Activated T-cell treated with anti-CD3 and anti-CD28 coated beads, Interleukin-2, amount 50 U/mL, for 48 hours (primary cell): Measurements from ENCODE around the gene SLC9A1.
"Not testable (repeated sequence)": the region's sequence is repeated elsewhere in the genome, so short reads cannot be mapped to it uniquely, and the experiment has no call there.

Experiments
- DNase-seq, 2 experiments: peaks; one replicate each; pipeline ENCODE4 v3.0.0-alpha.2; 2020

SLC9A1 gene

GRCh38 chr1:27154991-27155781 lies at the start of gene SLC9A1:
Gene SLC9A1 (minus strand): TSS chr1:27155125. CDS start chr1:27154334, 791 bp downstream.
- DNase-seq, result peak; percentile 94 to 96

- DNase-seq, result no peak
Observed at GRCh38 chr1:27203946-27204345, 49.0 kb upstream of the SLC9A1 start.

GRCh38 chr1:27201295-27201694 lies 46.4 kb upstream of the SLC9A1 start:
- no peak for DNase-seq

DNA sequence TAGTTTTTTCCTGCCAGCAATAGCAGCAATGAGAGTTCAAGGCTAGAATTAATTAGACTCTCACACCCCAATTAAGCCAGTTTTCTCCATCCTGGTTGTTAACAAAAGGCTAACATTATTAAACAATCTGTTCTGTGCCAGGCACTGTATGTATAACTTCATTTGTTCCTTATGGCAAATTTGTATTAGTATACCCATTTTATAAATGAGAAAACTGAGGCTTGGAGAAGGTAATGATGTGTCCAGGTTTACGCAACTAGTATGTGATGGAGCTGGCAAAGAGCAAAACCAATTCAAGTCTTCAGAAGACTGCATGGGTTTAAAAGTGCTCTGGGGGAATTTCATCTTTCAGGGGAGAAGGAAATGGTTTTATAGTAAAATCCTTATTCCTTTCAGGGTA lies 38.3 kb upstream of the SLC9A1 start:
- no peak for DNase-seq

- no peak for DNase-seq
Observed at GRCh38 chr1:27192039-27192529, 37.2 kb upstream of the SLC9A1 start.

DNA sequence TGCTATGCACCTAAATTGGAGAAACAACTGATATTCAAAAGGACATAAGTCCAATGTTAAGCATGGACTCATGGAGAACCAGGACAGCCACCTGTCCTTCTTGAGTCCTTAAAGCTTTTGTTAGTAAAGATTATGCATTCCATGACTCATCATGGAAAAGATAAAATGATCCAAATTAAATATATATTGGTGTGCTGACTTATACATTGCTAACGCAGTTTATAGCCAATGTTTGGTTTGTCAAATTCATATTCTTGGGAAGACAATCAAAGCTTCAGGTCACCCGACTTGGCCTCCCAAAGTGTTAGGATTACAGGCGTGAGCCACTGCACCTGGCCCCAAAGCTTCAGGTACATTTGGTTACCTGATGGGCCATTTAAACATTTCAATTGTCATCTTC lies 29.7 kb upstream of the SLC9A1 start:
- not testable (repeated sequence) for DNase-seq

GRCh38 chr1:27179979-27180378 lies 25.1 kb upstream of the SLC9A1 start:
- DNase-seq, result no peak

GRCh38 chr1:27179379-27179778 lies 24.5 kb upstream of the SLC9A1 start:
- DNase-seq, result no peak

GRCh38 chr1:27176954-27177353 lies 22.0 kb upstream of the SLC9A1 start:
- no peak for DNase-seq

DNA sequence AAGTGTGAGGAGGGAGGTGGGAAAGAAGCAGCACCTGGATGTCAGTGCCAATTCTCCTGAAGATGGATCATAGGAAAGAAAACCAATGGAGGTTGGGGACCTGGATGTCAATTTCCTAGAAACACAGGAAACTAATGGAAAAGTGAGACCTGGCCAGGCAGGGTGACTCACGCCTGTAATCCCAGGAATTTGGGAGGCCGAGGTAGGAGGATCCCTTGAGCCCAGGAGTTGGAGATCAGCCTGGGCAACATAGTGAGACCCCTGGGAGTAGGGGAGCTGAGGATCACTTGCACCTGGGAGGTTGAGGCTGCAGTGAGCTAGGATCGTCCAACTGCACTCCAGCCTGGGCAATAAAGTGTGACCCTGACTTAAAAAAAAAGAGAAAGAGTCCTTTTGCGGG lies 21.4 kb upstream of the SLC9A1 start:
- no peak for DNase-seq

GRCh38 chr1:27172992-27173391 lies 18.1 kb upstream of the SLC9A1 start:
- DNase-seq, result not testable (repeated sequence)

DNA sequence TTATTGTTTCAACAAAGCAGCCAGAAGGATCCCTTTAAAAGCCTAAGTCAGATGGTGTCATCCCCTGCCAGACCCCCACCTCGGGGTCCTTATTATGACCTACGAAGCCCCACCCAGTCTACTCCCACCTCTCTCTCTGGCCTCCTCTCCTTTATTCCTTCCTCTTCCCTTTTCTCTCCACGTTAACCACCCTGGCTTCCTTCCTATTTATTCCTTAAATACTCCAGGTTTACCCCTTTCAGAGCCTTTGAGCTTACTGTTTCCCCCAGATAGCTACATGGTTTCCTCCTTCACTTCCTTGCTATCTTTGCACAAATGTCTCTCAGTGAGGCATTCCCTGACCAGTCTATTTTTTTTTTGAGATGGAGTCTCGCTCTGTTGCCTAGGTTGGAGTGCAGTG lies 12.0 kb upstream of the SLC9A1 start:
- DNase-seq, result no peak

DNA sequence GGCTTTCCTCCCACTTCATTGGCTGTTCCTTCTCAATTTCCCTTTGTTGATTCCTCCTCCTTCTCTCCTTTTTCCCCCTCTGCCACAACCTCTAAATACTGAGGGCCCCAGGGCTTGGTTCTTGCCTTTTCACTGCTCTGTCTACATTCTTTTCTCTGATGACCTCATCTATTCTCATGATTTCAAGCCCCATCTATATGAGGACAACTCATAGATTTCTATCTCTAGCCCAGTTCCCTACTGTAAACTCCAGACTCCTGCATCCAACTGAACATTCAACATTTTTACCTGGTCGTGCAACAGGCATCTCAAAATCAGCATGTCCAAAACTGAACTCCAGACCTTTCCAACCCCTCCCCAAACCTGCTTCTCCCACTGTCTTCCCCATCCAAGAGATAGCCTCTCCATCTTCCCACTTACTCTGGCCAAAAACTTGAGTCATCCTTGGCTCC lies 11.5 kb upstream of the SLC9A1 start:
- no peak for DNase-seq

DNA sequence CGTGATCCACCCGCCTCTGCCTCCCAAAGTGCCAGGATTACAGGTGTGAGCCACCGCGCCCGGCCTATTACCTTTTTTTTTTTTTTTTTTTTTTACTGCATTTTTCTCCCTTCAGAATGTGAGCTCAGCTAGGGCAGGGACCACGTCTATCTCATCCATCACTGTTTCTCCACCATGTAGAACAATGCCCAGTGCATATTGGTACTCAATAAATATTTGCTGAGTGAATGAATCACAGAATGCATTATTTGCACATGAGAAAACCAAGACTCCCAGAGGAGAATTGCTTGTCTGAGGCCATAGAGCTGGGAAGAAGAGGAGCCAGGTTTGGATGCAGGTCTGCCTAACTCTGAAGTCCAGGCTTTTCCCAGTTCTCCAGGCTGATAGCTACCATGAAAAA lies 8.2 kb upstream of the SLC9A1 start:
- DNase-seq, result no peak

DNA sequence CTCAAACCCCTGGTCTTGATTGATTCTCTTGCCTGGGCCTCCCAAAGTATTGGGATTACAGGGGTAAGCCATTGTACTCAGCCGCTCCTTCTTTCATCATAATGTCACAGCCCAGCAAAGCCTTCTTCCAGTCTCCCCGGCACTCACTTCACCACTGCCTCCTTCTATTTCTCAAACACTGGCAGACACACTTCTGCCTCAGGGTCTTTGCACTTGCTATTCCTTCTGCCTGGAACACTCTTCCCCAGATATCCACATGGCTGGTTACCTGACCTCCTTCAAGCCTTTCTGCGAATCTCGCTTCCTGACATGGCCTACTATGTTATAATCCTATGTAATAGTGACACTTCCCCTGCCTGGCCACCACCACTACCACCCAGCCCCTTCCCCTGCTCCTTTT lies 7.2 kb upstream of the SLC9A1 start:
- DNase-seq, result no peak

- DNase-seq, result no peak
Observed at GRCh38 chr1:27161594-27161993, 6.7 kb upstream of the SLC9A1 start.

- no peak for DNase-seq
Observed at GRCh38 chr1:27157194-27157593, 2.3 kb upstream of the SLC9A1 start.

DNA sequence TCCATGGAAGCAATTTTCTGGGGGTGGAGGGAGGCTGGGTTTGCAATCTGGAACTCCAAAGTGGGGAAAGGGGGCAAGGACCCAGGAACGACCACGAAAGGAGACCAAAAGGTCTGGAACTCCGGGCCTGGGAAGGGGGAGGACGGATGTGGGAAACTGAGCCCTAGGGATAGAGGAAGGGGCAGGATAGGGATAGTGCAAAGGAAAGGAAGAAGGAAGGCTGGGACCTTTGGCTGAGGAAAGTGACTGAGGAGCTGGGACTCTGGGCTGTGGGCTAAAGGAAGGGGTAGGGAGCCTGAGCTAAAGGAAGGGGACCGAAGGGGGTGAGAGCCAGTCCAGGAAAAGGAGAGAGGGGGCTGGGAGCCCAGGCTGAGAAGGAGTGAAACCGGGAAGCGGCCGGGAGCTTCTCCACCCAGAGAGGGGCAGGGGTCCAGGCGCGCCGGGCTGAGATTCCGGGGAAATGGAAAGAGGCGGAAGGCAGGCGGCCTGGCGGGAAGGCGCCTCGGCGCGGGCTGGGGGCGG lies 395 bp downstream of the SLC9A1 start:
- DNase-seq, result no peak

DNA sequence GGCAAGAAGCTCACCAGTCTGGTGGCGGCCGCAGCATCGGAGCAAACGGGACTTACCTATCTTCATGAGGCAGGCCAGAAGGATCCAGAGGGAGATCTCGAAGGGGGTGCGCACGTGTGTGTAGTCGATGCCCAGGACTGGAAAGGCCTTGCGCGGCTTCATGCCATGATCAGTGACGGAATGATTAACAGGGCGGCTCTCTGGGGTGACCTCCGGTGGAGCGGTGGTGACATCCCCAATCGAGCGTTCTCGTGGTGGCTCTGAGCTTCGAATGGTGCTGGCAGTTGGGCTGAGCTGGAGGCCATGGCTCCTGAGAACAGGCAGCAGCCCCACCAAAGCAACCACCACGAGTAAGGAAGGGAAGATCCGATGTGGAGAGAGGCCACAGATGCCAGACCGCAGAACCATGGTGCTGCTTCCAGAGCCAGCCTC lies 982 bp downstream of the SLC9A1 start:
- DNase-seq, result no peak

GRCh38 chr1:27153549-27153886 lies 1.4 kb downstream of the SLC9A1 start:
- DNase-seq, result no peak

DNA sequence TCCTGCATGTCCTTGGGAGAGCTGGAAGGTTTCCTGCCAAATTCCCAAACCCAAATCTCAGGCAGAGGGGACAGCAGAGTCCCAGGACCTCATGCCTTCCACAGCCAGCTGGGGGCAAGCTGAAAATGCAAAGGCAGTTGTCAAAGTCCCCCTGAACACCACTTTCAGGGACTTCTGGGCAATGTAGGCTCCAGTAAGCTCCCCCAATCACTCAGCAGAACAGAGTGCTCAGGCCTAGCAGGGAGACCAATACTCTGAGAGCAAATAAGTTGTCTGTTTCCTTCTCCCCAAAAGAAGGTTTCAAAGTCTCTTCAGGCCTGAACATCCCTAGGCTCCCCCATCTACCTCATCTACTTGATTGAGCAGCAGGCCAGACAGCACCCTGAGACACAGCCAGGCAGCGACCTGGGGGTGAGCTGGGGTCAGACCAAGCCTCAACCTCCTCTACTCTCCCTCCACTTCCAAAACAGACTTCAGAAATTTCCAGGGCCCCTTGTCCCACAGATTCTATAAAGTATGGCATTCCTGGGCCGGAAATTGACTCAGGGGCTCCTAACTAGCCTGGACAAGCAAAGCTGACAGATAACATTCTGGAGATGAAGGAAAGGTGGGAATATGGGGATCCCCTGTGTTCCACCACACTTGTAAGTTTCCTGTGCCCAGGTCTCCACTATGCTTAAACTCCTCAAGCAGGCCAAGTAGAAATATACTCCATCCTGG lies 1.9 kb downstream of the SLC9A1 start:
- DNase-seq, result no peak

DNA sequence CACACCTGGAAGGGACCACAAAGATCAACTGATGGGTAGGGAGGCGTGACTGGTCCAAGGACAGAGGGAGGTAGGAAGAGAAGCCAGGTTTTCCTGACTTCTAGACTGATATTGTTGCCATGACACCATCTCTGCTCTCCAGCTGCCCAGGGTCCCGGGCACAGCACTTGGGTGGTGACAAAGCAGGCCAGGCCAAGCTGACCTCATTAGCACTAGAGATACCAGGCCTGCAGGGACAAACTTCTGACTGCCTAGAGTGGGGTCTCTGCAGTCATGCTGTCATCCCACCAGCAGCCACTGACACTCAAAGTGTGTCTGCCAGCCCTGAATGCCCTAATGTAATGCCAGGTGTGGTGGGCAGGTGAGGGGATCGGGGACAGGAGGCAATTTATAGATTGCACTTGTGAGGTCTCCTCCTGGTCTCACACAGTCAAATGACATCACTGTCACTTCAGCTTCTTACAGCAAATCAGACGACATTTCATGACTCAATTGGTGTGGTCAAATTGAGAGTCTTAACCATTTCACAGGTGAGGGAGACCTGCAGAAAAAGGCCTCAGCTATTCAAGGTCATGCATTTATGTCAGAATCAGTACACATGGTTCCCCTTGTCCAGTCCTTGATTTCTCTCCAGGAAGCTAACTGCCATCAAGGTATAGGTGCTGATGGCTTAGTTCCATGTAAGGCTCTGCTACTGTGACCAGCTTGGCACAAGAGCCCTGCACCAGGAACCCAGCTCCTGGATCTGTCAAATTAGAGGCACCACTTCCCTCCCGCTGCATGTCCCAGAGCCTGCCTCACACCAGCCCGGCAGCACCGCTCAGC lies 2.7 kb downstream of the SLC9A1 start:
- no peak for DNase-seq

- DNase-seq, result no peak
Observed at GRCh38 chr1:27150641-27151040, 4.3 kb downstream of the SLC9A1 start.
